HG03571 (cell line): ENCODE results near the gene PBXIP1.

ENCODE experiments used
- ATAC-seq: cut with Tn5 transposase; IDR thresholded peaks from one replicate; pipeline ENCODE4 v1.9.1; 2021; ENCODE audit not compliant: unreplicated experiment

The PBXIP1 gene

GRCh38 chr1:154901591-154901990 lies 54.3 kb downstream of the PBXIP1 start:
- no peak for ATAC-seq

DNA sequence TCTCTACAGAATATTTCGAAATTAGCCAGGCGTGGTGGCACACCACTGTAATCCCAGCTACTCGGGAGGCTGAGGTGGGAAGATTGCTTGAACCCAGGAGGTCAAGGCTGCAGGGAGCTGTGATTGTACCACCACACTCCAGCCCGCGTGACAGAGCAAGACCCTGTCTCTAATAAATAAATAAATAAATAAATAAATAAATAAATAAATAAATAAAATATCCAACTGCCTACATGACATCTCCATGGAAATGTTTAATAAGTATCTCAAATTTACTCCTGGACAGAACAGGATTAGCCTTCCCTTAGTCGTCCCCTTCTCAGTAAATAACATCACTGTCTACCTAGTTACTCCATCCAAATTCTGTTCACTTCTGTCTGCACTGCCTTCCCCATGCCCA lies 56.9 kb downstream of the PBXIP1 start:
- ATAC-seq, result no peak

- ATAC-seq, result no peak
Observed at GRCh38 chr1:154896771-154897286, 59.1 kb downstream of the PBXIP1 start.

- ATAC-seq, result no peak
Observed at GRCh38 chr1:154895798-154896197, 60.1 kb downstream of the PBXIP1 start.
